HepG2 (cell line): ENCODE data around the gene B4GALT2. TPM values are rescaled to one million over a fixed set of nuclear protein-coding genes. Genes with fewer than 3 reads are reported as not detected.

ENCODE experiments used
- ATAC-seq: fragments of 200-7000 bp; cut with Tn5 transposase; 3 replicates; pipeline ENCODE4 v1.9.1; 2020; ENCODE audit warnings: mild to moderate bottlenecking, moderate library complexity
- BruUV-seq: library from RNA; stranded (reverse); fragments of 400-500 nt; replicated peaks from 2 replicates; lab custom pipeline; 2021; lab: Mats Ljungman, UMichigan
- CTCF ChIA-PET: fragments of 300-600 bp; formaldehyde crosslinking; extraction: SDS; loops from one replicate; lab custom pipeline; 2021; ENCODE audit warnings: low total read pairs, inconsistent platforms, low intra/inter-chr PET ratio; lab: Yijun Ruan, JAX
- POLR2A ChIA-PET: fragments of 350-600 bp; sonication (Branson Sonifier 250); formaldehyde crosslinking; loops from one replicate; lab custom pipeline; 2020; ENCODE audit warnings: antibody characterized with exemption, inconsistent platforms; lab: Yijun Ruan, JAX
- DNase-seq: peaks from one replicate; pipeline ENCODE4 v3.0.0-alpha.2; 2015; ENCODE audit warnings: low spot score
- FAIRE-seq: peaks from 3 replicates; lab custom pipeline; 2011; peaks lifted over from hg19 to GRCh38; lab: Jason Lieb, UNC
- H2AFZ ChIP-seq: one replicate; pipeline ENCODE4 v1.6.1; 2011; ENCODE audit warnings: low read length, inconsistent platforms
- H3K27ac ChIP-seq: fragments of 300-600 bp; 3 replicates; pipeline ENCODE4 v1.8.0; 2011; ENCODE audit warnings: mixed run types, mild to moderate bottlenecking, mixed read lengths, low read length, inconsistent platforms; ENCODE audit not compliant: insufficient read depth; ENCODE audit errors: extremely low read length
- H3K27me3 ChIP-seq, 2 experiments: fragments of 200-600 bp in 1 of 2; 2 replicates in 1 of 2; 3 replicates in 1 of 2; pipeline versions ENCODE4 v1.6.0 to v1.8.0; 2011; ENCODE audit warnings: low read length in 2 of 2, mild to moderate bottlenecking in 2 of 2, moderate library complexity in 2 of 2, inconsistent platforms in 1 of 2; ENCODE audit not compliant: insufficient read depth in 2 of 2, control insufficient read depth in 1 of 2
- H3K36me3 ChIP-seq, 2 experiments: fragments of 200-600 bp in 1 of 2; replicated peaks in 1 of 2; 2 replicates in 1 of 2; 3 replicates in 1 of 2; pipeline versions ENCODE4 v1.5.1 to v1.8.0; 2011; ENCODE audit warnings: low read length in 2 of 2, inconsistent platforms in 1 of 2; ENCODE audit not compliant: insufficient read depth in 2 of 2, control insufficient read depth in 1 of 2
- H3K4me1 ChIP-seq: 2 replicates; pipeline ENCODE4 v1.5.1; 2012; ENCODE audit warnings: low read length, inconsistent platforms; ENCODE audit not compliant: insufficient read depth
- H3K4me2 ChIP-seq: 2 replicates; pipeline ENCODE4 v1.6.0; 2011; ENCODE audit warnings: low read depth, low read length, inconsistent platforms
- H3K4me3 ChIP-seq, 3 experiments: fragments of 200-600 bp in 1 of 3; sonication (generic), shearing (Covaris generic) in 1 of 3; replicated peaks in 1 of 3; 2 replicates each; pipeline ENCODE4 v1.5.1; 2011 to 2016; ENCODE audit warnings: low read length in 3 of 3, inconsistent platforms in 2 of 3, low read depth in 2 of 3, mild to moderate bottlenecking in 2 of 3, control low read depth in 1 of 3, mixed read lengths in 1 of 3; ENCODE audit not compliant: insufficient read depth in 1 of 3
- H3K79me2 ChIP-seq: one replicate; pipeline ENCODE4 v1.6.1; 2011; ENCODE audit warnings: low read length, inconsistent platforms; ENCODE audit not compliant: insufficient read depth
- H3K9ac ChIP-seq: 2 replicates; pipeline ENCODE4 v1.6.0; 2011; ENCODE audit warnings: mild to moderate bottlenecking, low read depth, low read length, inconsistent platforms; ENCODE audit not compliant: insufficient read depth
- H3K9me3 ChIP-seq: 2 replicates; pipeline ENCODE4 v1.5.1; 2012; ENCODE audit warnings: mild to moderate bottlenecking, low read length
- H4K20me1 ChIP-seq: 2 replicates; pipeline ENCODE4 v1.6.0; 2011; ENCODE audit warnings: inconsistent platforms, mild to moderate bottlenecking, low read length, moderate library complexity; ENCODE audit not compliant: insufficient read depth
- AFF4 ChIP-seq: sonication (generic); formaldehyde crosslinking; IDR thresholded peaks from 2 replicates; pipeline ENCODE4 v1.4.0; 2020; ENCODE audit warnings: missing genetic modification reagents
- GMEB2 ChIP-seq: IDR thresholded peaks from 2 replicates; pipeline ENCODE4 v1.6.1; 2016; ENCODE audit warnings: missing biosample characterization, missing genetic modification reagents, low read depth
- KLF13 ChIP-seq: sonication (generic); formaldehyde crosslinking; IDR thresholded peaks from 2 replicates; pipeline ENCODE4 v1.4.0; 2020; ENCODE audit warnings: mild to moderate bottlenecking, missing genetic modification reagents
- MEF2D ChIP-seq: sonication (generic); formaldehyde crosslinking; IDR thresholded peaks from 2 replicates; pipeline ENCODE4 v1.5.1; 2020; ENCODE audit warnings: mild to moderate bottlenecking, missing genetic modification reagents
- NFAT5 ChIP-seq: sonication (generic); formaldehyde crosslinking; IDR thresholded peaks from 2 replicates; pipeline ENCODE4 v1.4.0; 2020; ENCODE audit warnings: missing genetic modification reagents
- TAF15 ChIP-seq: fragments of 200-400 bp; formaldehyde crosslinking; IDR thresholded peaks from one replicate; pipeline ENCODE4 v1.6.1; 2018; ENCODE audit warnings: mild to moderate bottlenecking, low read depth, low read length; ENCODE audit not compliant: poor library complexity, severe bottlenecking
- TCF7L2 ChIP-seq: IDR thresholded peaks from 2 replicates; pipeline ENCODE4 v1.6.1; 2011; ENCODE audit warnings: mild to moderate bottlenecking, low read depth, low read length, moderate library complexity
- ZNF343 ChIP-seq: sonication (generic); formaldehyde crosslinking; IDR thresholded peaks from 2 replicates; pipeline ENCODE4 v1.4.0; 2020; ENCODE audit warnings: mild to moderate bottlenecking, missing genetic modification reagents
- ZNF616 ChIP-seq: sonication (generic); formaldehyde crosslinking; IDR thresholded peaks from 2 replicates; pipeline ENCODE4 v1.5.0; 2020; ENCODE audit warnings: low read depth, mild to moderate bottlenecking, missing genetic modification reagents
- WGBS: methylation state at CpG from one replicate; pipeline ENCODE4 v1.1.6; 2017; ENCODE audit warnings: low lambda C conversion rate; 5-methylcytosine and 5-hydroxymethylcytosine counted together
- in situ Hi-C: cut with HindIII; loops from 2 replicates; pipeline ENCODE4 v1.10.0; 2017; ENCODE audit warnings: low pct_unique_long_range_greater_than_20kb; ENCODE audit not compliant: extremely low pct_ligation_motif_present
- intact Hi-C: fragments of 100-400 bp; cut with micrococcal nuclease; formaldehyde crosslinking; loops from one replicate; pipeline ENCODE4 v1.10.0; 2022; ENCODE audit not compliant: unreplicated experiment
- polyA plus RNA-seq, 8 experiments: library from polyadenylated mRNA; depleted of rRNA in 3 of 8; stranded (reverse) in 7 of 8; unstranded in 1 of 8; fragments of >200 nt; fragmentation: Illumina TruSeq in 4 of 8; extraction: Trizol in 4 of 8; gene quantifications; 2 replicates each; pipeline versions ENCODE4 v1.2.1 to v1.2.3, GENCODE V29; 2011 to 2016; ENCODE audit warnings: low read depth in 4 of 8, missing spikeins in 1 of 8, mixed read lengths in 1 of 8; ENCODE audit not compliant: insufficient read depth in 1 of 8
- total RNA-seq, 5 experiments: library from RNA; depleted of rRNA; stranded (reverse); fragments of >200 nt; fragmentation: Illumina TruSeq; extraction: Trizol; gene quantifications; 2 replicates each; pipeline ENCODE4 v1.2.3, GENCODE V29; 2016; ENCODE audit warnings: low read depth in 1 of 5
- TF ChIP-seq, protein P1 (sequence below): sonication (generic); formaldehyde crosslinking; IDR thresholded peaks from 2 replicates; pipeline ENCODE4 v1.4.0; 2020; ENCODE audit warnings: low read depth, missing genetic modification reagents

Gene B4GALT2
- total and polyA plus RNA-seq, 2 of the 13 experiments (the other 11 are each of a cell fraction or from before 2014, with no cell fraction given) = 41.9 to 78.0 TPM

GRCh38 chr1:43942411-43942810 is 36.6 kb upstream of the B4GALT2 start:
- ChIA-PET CTCF (no interaction called here), POLR2A (interaction anchor here (1.1 kb wide), 1 partner anchor 235 kb away, joined by 4 read pairs; the partner anchor contains the start of gene ST3GAL3)
- H2AFZ ChIP-seq = no peak overlapping the region
- peaks cover 4% of the 10 kb centered on the region for H3K79me2 ChIP-seq
- H3K4me2 ChIP-seq = no peak overlapping the region
- H3K9me3 ChIP-seq = no peaks in the 10 kb centered on the region
- no peaks in the 10 kb centered on the region; a peak in 1 of 5 replicates for H3K27me3 ChIP-seq
- peaks cover 15% of the 10 kb centered on the region for H3K4me1 ChIP-seq
- DNase-seq (no peak), FAIRE-seq (no peak), ATAC-seq (no peak)
- no peak overlapping the region for H3K27ac ChIP-seq
- no peaks in the 10 kb centered on the region for H4K20me1 ChIP-seq
- H3K4me3 ChIP-seq = no peak overlapping the region
- intact Hi-C loops = no loop called here
- WGBS = 95% methylated on average over 3 of the region's 3 CpGs
- H3K9ac ChIP-seq = no peak overlapping the region
- no TSS peak for BruUV-seq
- in situ Hi-C loops = no loop called here
- H3K36me3 ChIP-seq = no peaks in the 10 kb centered on the region
- TF ChIP-seq MEF2D (CRISPR knock-in tag) (no peak), GMEB2 (CRISPR knock-in tag) (no peak), KLF13 (no peak), ZNF616 (CRISPR knock-in tag) (no peak), TAF15 (no peak), AFF4 (no peak), NFAT5 (no peak), TCF7L2 (no peak), ZNF343 (CRISPR knock-in tag) (no peak)
- TF ChIP-seq, protein P1, sequence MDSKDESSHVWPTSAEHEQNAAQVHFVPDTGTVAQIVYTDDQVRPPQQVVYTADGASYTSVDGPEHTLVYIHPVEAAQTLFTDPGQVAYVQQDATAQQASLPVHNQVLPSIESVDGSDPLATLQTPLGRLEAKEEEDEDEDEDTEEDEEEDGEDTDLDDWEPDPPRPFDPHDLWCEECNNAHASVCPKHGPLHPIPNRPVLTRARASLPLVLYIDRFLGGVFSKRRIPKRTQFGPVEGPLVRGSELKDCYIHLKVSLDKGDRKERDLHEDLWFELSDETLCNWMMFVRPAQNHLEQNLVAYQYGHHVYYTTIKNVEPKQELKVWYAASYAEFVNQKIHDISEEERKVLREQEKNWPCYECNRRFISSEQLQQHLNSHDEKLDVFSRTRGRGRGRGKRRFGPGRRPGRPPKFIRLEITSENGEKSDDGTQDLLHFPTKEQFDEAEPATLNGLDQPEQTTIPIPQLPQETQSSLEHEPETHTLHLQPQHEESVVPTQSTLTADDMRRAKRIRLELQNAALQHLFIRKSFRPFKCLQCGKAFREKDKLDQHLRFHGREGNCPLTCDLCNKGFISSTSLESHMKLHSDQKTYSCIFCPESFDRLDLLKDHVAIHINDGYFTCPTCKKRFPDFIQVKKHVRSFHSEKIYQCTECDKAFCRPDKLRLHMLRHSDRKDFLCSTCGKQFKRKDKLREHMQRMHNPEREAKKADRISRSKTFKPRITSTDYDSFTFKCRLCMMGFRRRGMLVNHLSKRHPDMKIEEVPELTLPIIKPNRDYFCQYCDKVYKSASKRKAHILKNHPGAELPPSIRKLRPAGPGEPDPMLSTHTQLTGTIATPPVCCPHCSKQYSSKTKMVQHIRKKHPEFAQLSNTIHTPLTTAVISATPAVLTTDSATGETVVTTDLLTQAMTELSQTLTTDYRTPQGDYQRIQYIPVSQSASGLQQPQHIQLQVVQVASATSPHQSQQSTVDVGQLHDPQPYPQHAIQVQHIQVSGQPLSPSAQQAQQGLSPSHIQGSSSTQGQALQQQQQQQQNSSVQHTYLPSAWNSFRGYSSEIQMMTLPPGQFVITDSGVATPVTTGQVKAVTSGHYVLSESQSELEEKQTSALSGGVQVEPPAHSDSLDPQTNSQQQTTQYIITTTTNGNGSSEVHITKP (CRISPR knock-in tag) = no peak
